Left forelimb (tissue), 1 donor: Measurements from ENCODE around the gene LRRC4B.
"Not testable (repeated sequence)": the region's sequence is repeated elsewhere in the genome, so short reads cannot be mapped to it uniquely, and the experiment has no call there.

Experiments
- DNase-seq: peaks from one replicate; pipeline ENCODE4 v3.0.0-alpha.2; 2018; ENCODE audit warnings: low spot score

Gene LRRC4B

DNA sequence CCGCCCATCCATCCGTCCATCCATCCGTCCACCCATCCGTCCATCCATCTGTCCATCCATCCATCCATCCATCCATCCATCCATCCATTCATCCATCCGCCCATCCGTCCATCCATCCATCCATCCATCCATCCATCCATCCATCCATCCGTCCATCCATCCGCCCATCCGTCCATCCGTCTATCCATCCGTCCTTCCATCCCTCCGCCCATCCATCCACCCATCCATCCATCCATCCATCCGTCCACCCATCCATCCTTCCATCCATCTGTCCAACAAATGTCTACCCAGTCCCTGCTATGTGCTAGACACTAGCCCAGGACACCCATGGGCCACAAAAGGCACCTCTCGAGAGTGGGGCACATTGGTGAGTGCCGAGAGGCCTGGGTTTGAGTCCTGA lies 15.7 kb downstream of the LRRC4B start:
- DNase-seq: no peak

DNA sequence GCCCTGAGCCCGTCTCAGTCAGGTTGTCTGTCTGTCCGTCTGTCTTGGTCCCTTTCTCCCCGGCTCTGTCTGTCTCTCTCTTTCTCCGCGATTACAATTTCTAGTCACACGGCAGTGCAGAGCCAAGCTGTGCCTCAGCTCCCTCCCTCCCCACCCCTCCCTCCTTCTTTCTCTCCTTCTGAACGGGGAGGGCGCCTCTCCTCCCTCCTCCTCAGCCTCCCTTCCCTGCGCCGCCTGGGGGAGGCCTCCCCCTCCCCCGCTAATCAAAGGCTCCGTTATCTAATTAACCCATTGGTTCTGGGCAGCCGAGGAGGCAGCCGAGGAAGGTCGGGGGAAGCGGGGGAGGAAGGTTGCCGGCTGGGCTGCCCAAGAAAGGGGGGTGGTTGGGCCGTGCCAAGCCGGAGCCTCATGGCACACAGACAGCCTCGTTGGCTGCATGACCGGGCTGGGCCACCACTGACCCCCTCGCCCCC lies 16.5 kb downstream of the LRRC4B start:
- DNase-seq: no peak

DNA sequence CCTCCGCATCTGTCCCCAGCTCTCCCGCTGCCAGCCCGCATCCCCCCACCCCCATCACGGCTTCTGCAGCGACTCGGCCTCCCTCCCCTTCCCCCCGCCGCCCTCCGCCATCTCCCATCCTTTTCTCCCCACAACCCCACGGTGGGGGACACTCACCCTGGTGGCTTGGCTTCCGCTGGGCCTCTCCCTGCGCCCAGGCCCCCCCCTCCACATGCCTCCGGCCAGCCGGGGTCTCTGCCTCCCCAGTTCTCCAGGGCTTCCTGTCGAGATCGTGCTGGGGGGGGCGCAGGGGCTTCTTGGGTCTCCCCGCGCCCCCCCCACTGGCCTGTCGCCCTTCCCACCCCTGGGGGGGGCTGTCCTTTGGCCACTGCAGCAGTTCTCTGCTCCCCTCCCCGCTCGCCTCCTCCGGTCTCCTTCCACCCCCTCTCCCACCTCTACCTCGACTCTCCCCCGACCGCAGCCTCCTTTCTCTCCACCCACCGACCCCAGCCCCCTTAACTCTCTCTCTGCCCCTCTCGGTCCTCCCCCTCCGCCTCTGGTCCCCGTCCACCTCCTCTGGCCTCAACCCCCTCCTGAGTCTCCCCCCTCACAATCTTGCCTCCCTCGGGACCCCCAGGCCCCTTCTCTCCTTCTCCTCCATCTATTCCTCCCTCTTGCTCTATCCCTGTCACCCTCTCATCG lies 17.1 kb downstream of the LRRC4B start:
- DNase-seq: no peak

DNA sequence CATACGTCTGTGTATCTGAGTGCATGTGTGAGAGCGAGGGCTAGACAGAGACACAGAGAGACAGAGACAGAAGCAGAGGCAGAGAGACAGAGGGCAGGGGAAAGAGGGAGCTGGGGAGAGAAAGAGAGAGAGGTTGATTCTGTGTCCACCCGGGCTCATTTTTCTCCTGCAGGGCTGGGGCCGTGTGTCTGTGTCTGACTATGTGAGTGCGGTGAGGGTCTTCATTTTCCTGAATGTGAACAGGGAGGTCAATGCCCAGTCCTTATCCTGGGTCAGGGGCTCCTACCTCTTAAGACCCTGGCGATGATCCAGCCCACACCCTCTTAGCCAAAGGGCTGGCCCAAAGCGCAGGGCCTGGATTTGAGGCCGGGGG lies 17.7 kb downstream of the LRRC4B start:
- DNase-seq: no peak

DNA sequence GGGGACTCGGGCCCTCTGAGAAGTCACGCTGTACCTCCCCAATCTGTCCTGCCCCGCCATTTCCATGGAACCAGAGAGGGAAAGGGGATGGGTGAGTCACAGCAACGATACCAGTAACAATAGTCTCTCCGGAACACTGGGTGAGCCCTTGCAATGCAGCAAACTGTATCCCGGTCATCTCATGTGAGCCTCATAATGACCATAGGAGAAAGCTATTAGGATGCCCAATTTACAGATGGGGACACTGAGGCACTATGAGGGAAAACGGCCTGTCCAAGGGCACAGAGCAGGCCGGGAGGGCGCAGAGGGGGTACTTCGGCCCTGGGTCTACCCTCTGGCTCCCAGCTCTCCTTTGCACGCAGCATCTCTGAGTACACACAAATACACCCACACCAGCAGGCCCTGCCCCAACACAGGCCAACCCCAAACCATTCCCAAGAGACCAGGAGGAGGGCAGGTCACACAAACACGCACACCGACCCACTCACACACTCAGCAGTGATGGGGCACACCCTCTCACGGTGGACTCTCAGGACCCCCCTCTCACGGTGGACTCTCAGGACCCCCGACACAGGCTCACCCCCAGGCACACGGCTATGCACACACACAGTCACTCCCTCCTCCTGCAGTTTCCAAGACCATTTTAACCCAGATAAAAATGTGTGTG lies 18.2 kb downstream of the LRRC4B start:
- DNase-seq: no peak

DNA sequence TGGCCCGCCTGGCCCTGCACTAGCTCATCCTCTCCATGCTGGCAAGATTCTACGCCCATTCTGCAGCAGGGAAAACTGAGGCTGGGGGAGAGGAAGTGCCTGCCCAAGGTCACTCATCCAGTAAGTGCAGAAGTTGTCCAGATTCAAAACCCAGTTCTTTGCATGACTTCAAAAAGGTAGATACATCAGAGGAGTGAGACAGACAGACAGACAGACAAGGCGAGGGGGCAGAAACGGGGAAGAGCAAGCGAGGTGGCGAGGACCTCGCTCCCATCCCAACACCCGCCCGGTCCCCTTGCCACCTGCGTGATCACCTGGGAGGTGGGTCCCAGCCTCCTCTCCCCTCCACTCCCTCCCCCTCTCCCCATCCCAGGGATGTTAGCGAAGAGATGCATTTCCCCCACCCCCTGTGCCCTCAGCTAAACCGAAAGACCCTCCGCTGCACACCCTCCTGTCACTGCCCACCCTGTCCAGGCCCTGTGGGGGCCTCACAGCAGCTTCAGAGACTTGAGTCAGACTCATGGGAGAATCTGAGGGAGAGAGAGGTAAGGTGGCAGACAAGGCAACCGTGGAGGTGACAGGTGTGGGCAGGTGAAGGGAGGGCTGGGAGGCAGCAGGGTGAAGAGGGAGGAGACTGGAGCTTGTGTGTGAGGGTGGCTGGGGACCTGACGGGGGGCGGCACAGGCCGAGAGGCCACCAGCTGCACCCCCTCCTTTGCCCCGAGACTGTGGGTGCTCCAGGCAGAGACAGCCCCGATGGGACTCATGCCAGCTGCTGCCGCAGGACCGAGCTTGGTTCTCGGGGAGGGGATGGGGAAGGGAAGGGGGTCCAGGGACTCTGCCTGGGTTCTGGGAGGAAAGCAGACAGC lies 18.9 kb downstream of the LRRC4B start:
- DNase-seq: no peak

DNA sequence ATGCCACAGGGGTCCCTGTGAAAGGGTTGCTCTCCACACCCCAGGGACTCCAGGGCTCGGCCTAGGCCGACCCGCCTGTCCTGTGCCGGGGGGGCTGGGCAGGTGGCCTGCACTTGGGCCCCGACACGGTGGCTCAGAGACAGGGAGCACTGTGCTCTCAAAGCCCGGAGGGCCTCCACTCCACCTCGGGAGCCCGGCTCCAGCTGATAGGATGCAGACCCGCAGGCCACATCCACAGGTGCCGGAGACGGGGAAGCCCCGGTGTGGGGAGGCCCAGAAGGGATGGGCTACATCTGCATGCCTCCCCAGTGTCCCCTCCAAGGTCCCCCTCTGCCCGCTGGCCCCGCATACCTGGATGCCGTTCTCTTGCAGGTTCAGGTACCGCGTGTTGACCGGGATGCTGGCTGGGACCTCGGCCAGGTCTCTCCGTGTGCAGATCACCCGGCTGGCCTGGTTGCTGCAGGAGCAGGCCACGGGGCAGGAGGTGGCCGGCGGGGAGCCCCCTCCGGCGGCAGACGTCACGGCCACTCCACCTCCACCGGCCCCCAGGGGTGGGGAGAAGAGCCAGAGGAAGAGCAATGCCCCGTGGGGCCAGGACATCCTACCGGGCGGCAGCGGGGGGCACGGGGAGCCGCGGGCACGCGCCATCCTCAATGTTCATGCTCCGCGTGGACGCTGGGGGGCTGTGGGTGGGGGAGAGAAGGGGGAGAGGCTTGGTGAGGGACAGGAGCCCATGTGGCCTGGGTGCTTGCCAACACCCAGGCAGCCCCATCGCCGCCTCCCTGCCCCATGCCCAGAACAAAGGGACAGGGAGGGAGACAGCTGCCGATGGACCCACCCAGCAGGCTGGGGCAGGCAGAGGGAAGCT lies 19.8 kb downstream of the LRRC4B start:
- no peak for DNase-seq

DNA sequence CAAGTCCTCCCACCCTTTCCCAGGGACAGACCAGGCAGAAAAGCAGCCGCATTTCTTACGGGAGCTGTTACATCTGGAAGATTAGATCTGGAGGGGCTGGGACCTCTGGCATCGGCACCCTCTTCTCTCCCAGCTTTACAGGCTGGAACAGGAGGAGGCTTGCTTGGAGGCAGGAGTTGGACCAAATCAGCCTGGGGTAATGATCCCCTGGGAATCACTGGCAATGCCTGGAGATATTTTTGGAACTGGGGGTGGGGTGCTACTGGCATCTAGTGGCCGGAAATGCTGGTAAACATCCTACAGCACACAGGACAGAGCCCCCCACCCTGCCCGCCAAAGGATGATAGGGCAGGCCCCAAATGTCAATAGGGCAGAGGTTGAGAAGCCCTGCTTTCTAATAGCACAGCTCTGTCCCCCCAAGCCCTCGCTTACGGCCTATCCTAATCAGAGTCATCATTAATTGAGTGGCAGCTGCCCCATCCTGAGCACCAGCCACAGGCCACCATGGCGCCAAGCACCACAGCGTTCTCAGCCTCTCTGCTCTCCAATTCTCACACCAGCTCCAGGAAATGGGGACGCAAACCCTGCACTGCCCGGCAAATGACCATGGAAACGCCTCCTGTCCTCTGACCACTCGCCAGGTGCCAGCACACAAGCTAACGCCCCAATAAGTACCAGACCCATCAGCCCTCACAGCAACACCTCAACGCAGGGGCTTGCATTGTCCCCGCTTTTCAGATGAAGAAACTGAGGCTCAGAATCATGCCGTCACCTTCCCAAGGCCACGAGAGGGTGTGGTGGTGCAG lies 20.6 kb downstream of the LRRC4B start:
- DNase-seq: no peak

DNA sequence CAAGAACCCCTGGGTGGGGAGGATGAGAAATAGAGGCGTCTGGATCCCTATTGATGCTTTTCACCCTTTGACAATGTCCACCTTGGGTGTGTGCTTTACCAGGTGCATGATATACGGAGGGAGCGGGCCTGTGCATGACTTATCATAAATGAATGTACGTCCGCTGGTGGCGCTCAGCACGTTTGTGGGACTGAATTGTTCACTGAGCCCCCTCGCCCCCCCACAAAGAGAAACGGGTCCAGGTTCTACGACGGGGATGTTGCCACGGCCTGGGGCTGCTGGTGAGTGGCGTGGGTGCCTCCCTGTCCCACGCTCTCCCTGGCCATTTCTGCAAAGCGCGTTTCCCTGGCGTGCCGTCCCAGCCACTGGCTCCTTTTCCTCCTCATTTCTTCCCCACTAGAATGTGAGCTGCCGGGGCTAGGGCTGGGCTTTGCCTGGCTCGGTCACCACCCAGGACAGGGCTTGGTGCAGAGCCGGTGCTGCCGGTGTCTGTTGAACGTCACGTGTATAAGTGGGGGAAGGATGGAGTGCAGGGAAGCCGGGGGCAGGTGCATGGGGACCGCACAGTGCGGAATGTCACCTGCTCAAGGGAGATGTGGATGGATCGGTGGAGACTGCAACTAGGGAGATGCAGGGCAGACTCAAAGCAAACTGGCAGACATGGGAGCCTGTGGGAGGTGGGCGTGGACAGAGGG lies 21.6 kb downstream of the LRRC4B start:
- no peak for DNase-seq

DNA sequence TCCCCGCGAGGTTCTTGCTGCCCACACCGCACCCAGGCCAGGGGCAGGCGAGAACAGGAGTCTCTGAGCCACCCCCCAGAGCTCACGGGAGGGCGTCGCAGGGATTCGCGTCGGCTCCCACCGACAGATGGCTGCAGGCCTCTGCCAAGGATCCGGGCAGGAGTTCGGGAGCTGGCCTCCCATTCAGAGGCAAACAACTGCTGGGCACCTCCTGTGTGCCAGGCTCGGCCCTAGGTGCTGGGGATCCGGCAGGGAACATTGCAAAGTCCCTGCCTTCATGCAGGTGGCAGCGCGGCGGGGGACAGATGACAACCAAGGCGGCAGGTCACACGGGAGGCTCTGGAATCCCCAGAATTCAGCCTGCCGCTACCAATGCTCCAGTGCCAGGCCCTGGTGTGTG lies 25.3 kb downstream of the LRRC4B start:
- DNase-seq: no peak

DNA sequence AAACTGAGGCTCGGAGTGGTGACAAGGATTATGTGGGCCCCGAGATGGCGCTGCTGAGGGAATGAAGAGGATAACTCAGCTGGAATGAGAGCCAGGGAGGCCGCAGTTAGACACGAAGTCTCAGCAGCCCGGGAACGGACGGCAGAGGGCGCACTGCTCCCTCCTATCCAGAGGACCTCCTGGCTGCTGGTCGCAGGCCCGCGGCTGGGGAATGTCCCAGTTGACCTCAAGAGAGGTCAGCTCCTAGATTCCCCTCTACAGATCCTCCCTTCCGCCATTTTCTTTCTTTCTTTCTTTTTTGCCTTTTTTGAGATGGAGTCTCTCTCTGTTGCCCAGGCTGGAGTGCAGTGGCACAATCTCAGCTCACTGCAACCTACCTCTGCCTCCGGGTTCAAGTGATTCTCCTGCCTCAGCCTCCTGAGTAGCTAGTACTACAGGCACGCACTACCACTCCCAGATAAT lies 30.4 kb downstream of the LRRC4B start:
- no peak for DNase-seq

DNA sequence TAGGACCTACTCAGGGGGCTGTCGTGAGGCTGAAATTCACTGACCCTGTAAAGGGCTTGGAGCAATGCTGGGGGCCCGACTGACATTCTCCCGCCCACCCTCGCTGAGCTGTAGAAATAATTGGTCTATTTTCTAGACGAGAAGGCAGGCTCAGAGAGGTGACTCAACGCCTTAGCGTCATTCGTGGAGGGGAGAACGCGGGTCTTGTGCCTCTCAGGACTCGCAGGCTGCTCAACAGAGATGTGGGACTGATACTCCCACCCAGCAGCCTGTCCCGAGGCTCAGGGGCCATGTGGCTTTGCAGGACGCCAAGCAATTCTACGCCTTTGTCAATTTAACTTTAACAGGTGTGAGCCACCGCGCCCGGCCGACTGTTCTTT lies 30.9 kb downstream of the LRRC4B start:
- DNase-seq: no peak

DNA sequence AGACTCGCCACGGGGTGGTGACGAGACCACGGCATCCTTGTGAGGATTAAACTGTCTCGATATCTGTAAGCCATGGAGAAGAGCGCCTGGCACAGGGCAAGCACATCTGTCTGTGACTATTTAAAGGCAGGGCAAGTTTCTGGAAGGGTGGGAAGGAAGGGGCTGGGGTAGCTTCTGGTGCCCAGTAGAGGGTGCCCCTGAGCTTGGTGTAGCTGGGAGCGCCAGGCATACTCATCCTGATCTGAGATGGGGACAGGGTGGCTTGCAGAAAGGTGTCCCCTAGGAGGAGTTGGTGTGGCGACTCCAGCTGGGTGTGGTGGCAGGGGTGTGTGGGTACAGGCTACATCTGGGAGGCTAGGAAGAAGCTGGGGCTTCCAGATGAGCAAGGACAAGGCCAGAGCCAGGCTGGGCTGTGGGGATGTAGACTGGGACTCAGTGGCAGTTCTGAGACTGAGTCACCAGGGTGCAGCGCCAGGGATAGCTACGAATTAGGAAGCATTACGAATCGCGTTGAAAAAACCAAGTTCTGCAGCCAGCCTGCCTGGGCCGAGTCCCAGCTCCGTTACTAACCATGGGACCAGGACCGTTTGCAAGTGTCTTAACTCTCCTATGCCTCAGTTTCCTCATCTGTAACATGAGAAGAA lies 31.5 kb downstream of the LRRC4B start:
- DNase-seq: no peak

DNA sequence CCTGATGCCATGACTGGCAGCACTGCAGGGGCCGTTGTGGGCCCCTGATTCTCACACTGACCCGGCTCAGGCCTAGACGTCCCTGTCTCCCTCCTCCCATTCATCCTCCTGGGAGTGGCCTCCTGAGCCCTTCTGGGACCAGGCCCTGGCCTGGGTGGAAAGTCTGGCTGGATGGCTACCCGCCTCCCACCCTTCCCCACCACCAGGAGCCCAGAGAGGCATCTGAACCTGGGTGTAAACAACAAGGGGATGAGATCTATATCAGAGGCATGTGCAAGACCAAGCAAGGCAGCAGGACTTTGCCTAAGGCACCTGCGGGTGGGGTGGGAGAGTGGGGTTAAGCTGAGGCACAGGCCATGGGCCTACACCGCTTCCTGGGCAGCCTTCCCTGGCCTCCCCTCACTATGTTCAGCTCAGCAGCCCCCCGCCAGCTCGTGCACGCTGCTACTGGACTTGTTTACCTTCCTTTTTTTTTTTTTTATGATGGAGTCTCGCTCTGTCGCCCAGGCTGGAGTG lies 32.5 kb downstream of the LRRC4B start:
- no peak for DNase-seq

DNA sequence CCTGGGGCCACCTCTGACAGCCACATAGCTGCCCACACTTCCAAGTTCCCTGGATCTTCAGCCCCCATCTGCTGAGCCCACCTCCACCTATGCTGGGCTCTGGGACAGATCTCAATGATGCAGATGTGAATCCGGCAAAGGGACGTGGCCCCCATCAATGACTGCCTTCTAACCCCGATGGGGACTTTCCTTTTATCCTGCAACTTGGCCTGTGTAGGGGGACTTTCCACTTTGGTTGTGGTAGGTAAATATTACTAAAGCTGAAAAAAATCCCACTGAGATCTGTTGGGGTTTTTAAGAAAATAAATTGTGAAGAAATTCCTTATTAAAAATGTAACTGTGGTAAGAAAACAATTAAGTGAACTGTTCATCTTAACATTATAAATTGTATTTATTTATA lies 33.8 kb downstream of the LRRC4B start:
- DNase-seq: no peak

DNA sequence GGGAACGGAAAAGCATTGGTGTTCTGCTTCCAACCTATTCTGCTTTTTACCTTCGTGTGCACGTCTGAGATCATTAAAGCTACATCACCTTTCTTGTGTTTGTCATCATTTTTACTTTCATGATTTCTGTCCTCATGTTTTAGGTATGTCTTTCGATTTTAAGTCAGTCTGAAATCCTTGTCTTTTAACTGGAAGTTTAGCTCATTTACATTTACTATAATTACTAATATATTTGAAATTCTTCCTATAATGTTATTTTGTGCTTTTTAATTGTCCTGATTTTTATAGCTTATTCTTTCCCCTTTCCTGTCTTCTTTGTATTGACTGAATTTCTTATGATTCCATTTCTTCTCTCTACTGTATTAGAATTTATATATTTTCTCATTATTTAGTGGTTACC lies 35.3 kb downstream of the LRRC4B start:
- DNase-seq: no peak

DNA sequence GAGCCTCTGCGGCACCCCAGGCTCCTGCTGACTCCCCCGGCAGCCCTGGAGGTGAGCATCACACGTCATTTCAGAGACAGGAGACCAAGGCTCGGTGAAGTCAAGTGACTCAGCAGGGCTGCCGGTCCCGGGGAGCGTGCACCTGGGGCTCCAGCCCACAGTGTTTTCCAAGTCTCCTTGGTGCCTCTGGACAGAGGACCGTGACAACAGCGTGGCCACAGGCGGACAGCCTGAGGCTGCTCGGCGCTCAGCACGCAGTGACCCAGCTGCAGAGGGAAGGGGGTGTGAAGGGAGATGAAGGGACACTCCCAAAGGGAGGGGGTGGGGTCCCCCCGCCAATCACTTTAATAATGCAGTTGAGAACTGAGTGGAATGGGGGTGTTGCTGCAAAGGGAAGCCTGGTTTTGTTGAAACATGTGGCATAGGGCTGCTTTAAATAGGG lies 37.0 kb downstream of the LRRC4B start:
- DNase-seq: no peak

DNA sequence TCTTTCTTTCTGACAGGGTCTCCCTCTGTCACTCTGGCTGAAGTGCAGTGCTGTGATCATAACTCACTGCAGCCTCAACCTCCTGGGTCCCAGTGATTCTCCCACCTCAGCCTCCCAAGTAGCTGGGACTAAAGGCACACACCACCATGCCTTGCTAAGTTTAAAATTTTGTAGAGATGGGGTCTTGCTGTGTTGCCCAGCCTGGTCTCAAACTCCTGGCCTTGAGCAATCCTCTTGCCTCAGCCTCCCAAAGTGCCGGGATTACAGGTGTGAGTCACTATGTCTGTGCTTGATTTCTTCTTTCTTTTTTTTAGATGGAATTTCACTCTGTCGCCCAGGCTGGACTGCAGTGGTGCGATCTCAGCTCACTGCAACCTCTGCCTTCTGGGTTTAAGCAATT lies 40.2 kb downstream of the LRRC4B start:
- not testable (repeated sequence) for DNase-seq

DNA sequence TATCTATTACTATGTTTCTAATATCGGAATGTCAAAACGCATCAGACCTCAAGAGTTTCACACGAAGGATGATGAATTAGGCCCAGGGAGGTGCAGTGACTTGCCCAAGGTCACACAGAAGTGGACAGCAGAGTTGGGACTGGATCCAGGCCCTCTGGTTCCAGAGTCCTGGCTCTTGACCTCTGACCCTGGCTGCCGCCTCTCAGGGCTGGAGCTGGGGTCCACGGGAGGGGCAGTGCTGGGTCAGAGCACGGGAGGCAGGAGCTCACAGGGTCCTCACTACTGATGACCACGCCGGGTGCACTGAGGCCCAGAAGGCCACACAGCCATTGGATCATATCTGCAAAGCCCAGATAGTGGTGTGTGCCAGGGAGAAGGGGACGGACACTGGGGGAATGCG lies 45.4 kb downstream of the LRRC4B start:
- DNase-seq: no peak
